ENCODE results near the gene KAZN. TPM values are rescaled to one million over a fixed set of nuclear protein-coding genes. Genes with fewer than 3 reads are reported as not detected.

The KAZN gene
- total RNA-seq, 2 donors from 2014 or later = 9.8 to 12.2 TPM

DNA sequence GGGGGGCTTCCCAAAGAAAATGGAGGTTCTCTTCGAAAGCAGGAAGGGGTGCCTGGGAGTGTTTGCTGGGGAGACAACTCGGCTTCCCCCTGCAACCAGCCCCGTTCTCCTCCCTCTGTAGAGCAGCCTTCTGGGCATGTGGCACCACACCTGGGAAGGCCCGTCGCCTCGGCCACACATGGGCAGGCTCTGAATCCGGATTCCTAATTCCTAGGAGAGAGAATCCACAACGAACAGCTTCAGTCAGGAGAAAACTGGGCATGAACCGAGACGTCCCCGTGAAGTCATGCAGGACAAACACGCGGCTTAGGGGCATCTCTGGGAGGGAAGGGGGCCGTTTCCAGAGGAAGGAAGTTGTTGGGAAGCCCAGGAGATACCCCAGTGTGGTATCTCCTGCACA lies 224.5 kb downstream of the KAZN start:
- H3K9me3 ChIP-seq = no peaks in the 10 kb centered on the region
- intact Hi-C loops (cut with DNase I) = no loop called here
- H3K4me1 ChIP-seq = no peaks in the 10 kb centered on the region
- TF ChIP-seq, protein P1, sequence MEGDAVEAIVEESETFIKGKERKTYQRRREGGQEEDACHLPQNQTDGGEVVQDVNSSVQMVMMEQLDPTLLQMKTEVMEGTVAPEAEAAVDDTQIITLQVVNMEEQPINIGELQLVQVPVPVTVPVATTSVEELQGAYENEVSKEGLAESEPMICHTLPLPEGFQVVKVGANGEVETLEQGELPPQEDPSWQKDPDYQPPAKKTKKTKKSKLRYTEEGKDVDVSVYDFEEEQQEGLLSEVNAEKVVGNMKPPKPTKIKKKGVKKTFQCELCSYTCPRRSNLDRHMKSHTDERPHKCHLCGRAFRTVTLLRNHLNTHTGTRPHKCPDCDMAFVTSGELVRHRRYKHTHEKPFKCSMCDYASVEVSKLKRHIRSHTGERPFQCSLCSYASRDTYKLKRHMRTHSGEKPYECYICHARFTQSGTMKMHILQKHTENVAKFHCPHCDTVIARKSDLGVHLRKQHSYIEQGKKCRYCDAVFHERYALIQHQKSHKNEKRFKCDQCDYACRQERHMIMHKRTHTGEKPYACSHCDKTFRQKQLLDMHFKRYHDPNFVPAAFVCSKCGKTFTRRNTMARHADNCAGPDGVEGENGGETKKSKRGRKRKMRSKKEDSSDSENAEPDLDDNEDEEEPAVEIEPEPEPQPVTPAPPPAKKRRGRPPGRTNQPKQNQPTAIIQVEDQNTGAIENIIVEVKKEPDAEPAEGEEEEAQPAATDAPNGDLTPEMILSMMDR (IDR thresholded peaks at IDR 0.05) = no peak
- no peaks in the 10 kb centered on the region for H3K27me3 ChIP-seq
- DNase-seq = no peak
- no peak overlapping the region for H3K9ac ChIP-seq (ENCODE audit: low read depth in 2 of 2, low read length in 2 of 2)
- H3K27ac ChIP-seq = no peak overlapping the region
- no peaks in the 10 kb centered on the region for H3K36me3 ChIP-seq
- no peak overlapping the region for H3K4me3 ChIP-seq

DNA sequence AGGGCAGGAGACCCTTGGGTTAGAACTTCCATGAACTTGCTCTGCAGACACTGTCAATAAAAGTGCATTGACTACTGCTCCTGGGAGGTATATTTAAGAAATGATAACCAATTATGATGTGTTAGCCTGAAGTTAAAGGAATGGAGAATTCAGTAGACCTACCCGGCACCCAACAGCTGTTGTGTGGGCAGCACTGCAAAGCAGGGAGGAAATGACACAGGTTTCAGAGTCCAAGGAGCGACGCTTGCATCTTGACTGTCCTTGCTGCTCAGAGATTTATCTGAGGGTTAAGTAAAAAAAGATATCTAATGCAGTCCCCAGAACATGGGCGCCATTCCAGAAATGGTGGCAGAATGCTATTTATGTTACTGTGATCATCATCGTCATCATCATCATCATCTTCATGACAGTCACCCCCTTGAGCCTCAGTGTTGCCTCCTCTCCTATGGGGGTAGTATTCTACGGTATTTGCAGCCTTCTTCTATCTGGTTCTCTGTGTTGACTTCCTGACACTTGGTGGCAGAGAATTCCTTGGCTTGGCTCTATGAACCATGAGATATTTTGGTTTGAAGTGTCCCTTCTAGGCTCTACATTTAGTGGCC lies 225.9 kb downstream of the KAZN start:
- Histone ChIP-seq H3K4me1 (no peaks in the 10 kb centered on the region), H3K9ac (ENCODE audit: low read depth in 2 of 2, low read length in 2 of 2) (no peak overlapping the region), H3K4me3 (no peak overlapping the region), H3K36me3 (no peaks in the 10 kb centered on the region), H3K9me3 (no peaks in the 10 kb centered on the region), H3K27ac (no peak overlapping the region), H3K27me3 (no peaks in the 10 kb centered on the region)
- TF ChIP-seq, protein P1 (IDR thresholded peaks at IDR 0.05) = no peak
- intact Hi-C loops (cut with DNase I) = no loop called here
- no peak for DNase-seq

DNA sequence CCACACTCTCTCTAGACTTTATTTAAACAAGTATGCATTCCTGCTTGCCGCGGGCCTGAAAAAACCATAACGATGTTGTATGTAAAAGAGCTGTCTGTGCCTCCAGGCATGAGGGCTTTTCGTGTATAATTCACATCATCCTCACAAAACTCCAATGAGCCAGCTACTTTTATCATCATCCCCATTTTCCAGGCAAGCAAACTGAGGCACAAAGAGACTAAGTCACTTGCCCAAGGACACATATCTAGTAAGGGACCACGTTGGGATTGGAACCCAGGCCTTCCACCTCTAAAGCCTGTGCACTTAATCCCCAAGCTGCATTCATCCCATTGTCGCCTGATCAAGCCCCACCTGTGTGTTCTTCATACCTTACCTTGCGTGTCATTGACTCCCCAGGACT lies 226.9 kb downstream of the KAZN start:
- no peaks in the 10 kb centered on the region for H3K9me3 ChIP-seq
- H3K27me3 ChIP-seq = no peaks in the 10 kb centered on the region
- TF ChIP-seq, protein P1 (IDR thresholded peaks at IDR 0.05) = no peak
- no peak overlapping the region for H3K4me3 ChIP-seq
- intact Hi-C loops (cut with DNase I) = no loop called here
- no peak overlapping the region for H3K9ac ChIP-seq (ENCODE audit: low read depth in 2 of 2, low read length in 2 of 2)
- DNase-seq = no peak
- no peaks in the 10 kb centered on the region for H3K4me1 ChIP-seq
- H3K27ac ChIP-seq = peak overlapping the region; percentile 22
- no peaks in the 10 kb centered on the region for H3K36me3 ChIP-seq

DNA sequence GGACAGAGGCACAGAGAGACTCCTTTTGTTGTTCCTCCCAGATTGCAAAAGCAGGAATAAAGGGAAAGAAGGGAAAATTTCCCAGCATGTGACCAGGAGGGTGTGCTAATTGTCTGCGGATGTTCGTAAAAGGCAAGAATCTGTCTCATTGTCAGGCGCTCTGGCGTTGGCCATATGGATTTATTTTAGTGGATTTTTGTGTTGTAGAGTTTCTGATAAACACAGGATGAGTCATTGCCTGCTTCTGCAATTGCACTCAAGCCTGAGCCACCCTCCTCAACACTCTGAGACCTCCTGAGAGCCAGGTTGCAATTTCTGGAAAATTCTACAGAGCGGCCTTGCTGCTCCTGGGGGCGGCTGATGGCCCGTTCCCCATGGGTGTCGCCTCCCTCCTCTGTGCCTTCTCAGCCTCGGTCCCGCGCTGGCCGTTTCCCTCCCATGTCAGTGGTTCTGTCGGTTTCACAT lies 227.7 kb downstream of the KAZN start:
- Histone ChIP-seq H3K9ac (ENCODE audit: low read depth in 2 of 2, low read length in 2 of 2) (no peak overlapping the region), H3K36me3 (no peaks in the 10 kb centered on the region), H3K9me3 (no peaks in the 10 kb centered on the region), H3K27me3 (no peaks in the 10 kb centered on the region), H3K4me3 (no peak overlapping the region), H3K4me1 (no peaks in the 10 kb centered on the region), H3K27ac (no peak overlapping the region)
- intact Hi-C loops (cut with DNase I) = no loop called here
- DNase-seq = peak; percentile 27
- TF ChIP-seq, protein P1 (IDR thresholded peaks at IDR 0.05) = no peak

DNA sequence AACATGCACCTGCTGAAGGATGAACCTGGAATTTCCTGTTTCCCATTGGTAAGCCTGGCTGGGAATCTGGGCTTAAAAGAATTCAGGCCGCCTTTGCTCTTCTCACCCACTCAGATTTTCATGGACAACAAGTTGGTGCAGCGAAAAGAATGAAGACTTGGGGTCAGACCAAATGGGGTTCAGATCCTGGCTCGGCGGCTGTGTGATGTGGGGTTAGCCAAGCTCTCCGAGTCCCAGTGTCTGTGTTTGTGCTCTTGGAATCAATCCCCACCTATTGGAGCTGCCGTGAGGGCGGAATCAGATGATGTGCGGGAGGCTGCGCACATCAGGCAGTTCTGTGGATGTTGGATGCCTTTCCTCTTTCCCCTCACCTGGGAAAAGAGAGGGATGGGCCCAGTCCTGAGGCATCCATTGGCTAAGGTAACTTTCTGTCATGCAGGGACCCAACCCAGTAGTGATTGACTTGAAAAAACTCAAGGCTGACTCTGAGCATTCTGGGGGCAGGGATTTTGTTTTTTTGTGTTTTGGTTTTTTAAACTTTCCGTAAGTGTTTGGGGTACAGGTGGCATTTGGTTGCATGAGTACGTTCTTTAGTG lies 228.3 kb downstream of the KAZN start:
- Histone ChIP-seq H3K4me3 (no peak overlapping the region), H3K36me3 (no peaks in the 10 kb centered on the region), H3K4me1 (no peaks in the 10 kb centered on the region), H3K9ac (ENCODE audit: low read depth in 2 of 2, low read length in 2 of 2) (no peak overlapping the region), H3K27me3 (no peaks in the 10 kb centered on the region), H3K9me3 (no peaks in the 10 kb centered on the region), H3K27ac (no peak overlapping the region)
- TF ChIP-seq, protein P1 (IDR thresholded peaks at IDR 0.05) = no peak
- DNase-seq = no peak
- intact Hi-C loops (cut with DNase I) = no loop called here

All from colonic mucosa (tissue), 4 donors.